ENCODE measurements around the gene PPP1R36. TPM values are rescaled to one million over a fixed set of nuclear protein-coding genes. Genes with fewer than 3 reads are reported as not detected.

Gene PPP1R36
- total RNA-seq, 2 donors from 2014 or later = 4.4 to 5.6 TPM

DNA sequence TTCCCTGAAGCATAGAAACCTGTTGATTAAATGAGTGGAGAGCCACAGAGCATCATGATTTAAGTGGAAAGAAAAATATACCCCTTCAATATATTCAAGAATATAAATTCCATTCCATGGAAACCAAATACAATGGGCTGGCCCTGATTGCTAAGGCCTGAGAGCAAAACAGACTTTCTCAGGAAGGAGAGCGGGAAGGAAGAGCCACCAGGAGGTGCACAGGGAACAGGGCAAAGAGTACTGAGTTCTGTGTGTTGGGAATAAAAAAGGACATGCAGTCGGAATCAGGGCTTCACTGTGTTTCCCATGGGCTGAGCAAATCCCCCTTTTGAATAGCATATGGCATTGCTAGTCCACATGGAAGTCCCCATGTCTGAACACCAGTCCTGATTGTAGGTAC lies 84.8 kb downstream of the PPP1R36 start:
- ATAC-seq = no peak
- Histone ChIP-seq H3K9me3 (no peaks in the 10 kb centered on the region), H3K27ac (no peak overlapping the region), H3K4me1 (peaks cover 8% of the 10 kb centered on the region), H3K27me3 (no peaks in the 10 kb centered on the region), H3K4me3 (no peak overlapping the region), H3K36me3 (replicated peaks in 1 of 2; ENCODE audit: insufficient read depth in 1 of 2, low read depth in 2 of 2) (no peaks in the 10 kb centered on the region)
- intact Hi-C loops (cut with DNase I) = no loop called here
- 78 to 85% methylated on average over 2 of the region's 2 CpGs for WGBS, 2 donors
- TF ChIP-seq, protein P1, sequence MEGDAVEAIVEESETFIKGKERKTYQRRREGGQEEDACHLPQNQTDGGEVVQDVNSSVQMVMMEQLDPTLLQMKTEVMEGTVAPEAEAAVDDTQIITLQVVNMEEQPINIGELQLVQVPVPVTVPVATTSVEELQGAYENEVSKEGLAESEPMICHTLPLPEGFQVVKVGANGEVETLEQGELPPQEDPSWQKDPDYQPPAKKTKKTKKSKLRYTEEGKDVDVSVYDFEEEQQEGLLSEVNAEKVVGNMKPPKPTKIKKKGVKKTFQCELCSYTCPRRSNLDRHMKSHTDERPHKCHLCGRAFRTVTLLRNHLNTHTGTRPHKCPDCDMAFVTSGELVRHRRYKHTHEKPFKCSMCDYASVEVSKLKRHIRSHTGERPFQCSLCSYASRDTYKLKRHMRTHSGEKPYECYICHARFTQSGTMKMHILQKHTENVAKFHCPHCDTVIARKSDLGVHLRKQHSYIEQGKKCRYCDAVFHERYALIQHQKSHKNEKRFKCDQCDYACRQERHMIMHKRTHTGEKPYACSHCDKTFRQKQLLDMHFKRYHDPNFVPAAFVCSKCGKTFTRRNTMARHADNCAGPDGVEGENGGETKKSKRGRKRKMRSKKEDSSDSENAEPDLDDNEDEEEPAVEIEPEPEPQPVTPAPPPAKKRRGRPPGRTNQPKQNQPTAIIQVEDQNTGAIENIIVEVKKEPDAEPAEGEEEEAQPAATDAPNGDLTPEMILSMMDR (IDR thresholded peaks at IDR 0.05) = no peak
- no peak for TF ChIP-seq POLR2A (IDR thresholded peaks at IDR 0.05)
- no peak for DNase-seq

- TF ChIP-seq, protein P1 (IDR thresholded peaks at IDR 0.05) = peak; percentile 76 to 89 (median 80)
- TF ChIP-seq POLR2A (IDR thresholded peaks at IDR 0.05) = no peak
- intact Hi-C loops (cut with DNase I) = no loop called here
- peak; percentile 64 to 76 (median 68) for DNase-seq
- Histone ChIP-seq H3K27me3 (no peaks in the 10 kb centered on the region), H3K4me3 (no peak overlapping the region), H3K9me3 (no peaks in the 10 kb centered on the region), H3K27ac (no peak overlapping the region), H3K4me1 (peaks cover 8% of the 10 kb centered on the region), H3K36me3 (replicated peaks in 1 of 2; ENCODE audit: insufficient read depth in 1 of 2, low read depth in 2 of 2) (no peaks in the 10 kb centered on the region)
- peak; percentile 90 for ATAC-seq
- WGBS, 2 donors = 13 to 23% methylated on average over 14 to 19 of the region's 19 CpGs
Measured at GRCh38 chr14:64636208-64636979, 86.6 kb downstream of the PPP1R36 start.

DNA sequence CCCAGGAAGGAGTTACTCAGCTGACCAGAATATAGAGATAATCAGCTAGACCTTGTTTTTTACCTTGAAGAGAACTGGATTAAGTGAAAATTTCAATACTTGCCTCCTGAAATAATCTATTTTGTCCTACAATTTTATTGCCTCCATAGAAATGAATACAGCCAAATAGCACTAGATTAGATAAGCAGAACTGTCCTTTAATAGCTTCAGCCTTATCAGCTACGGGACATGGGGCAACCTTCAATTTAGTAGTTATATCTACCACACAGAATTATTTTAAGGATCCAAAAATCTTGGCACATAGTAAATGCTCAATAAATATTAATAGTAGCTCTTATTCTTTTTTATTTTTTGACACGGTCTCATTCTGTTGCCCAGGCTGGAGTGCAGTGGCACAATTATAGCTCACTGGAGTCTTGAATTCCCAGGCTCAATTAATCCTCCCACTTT lies 87.2 kb downstream of the PPP1R36 start:
- no peaks in the 10 kb centered on the region for H3K27me3 ChIP-seq
- H3K4me3 ChIP-seq = no peak overlapping the region
- H3K27ac ChIP-seq = no peak overlapping the region
- WGBS, 2 donors = 22 to 35% methylated on average over 2 of the region's 2 CpGs
- H3K9me3 ChIP-seq = no peaks in the 10 kb centered on the region
- TF ChIP-seq, protein P1 (IDR thresholded peaks at IDR 0.05) = no peak
- TF ChIP-seq POLR2A (IDR thresholded peaks at IDR 0.05) = no peak
- ATAC-seq (no peak), DNase-seq (no peak)
- H3K4me1 ChIP-seq = peaks cover 8% of the 10 kb centered on the region
- H3K36me3 ChIP-seq (replicated peaks in 1 of 2; ENCODE audit: insufficient read depth in 1 of 2, low read depth in 2 of 2) = no peaks in the 10 kb centered on the region
- intact Hi-C loops (cut with DNase I) = no loop called here

DNA sequence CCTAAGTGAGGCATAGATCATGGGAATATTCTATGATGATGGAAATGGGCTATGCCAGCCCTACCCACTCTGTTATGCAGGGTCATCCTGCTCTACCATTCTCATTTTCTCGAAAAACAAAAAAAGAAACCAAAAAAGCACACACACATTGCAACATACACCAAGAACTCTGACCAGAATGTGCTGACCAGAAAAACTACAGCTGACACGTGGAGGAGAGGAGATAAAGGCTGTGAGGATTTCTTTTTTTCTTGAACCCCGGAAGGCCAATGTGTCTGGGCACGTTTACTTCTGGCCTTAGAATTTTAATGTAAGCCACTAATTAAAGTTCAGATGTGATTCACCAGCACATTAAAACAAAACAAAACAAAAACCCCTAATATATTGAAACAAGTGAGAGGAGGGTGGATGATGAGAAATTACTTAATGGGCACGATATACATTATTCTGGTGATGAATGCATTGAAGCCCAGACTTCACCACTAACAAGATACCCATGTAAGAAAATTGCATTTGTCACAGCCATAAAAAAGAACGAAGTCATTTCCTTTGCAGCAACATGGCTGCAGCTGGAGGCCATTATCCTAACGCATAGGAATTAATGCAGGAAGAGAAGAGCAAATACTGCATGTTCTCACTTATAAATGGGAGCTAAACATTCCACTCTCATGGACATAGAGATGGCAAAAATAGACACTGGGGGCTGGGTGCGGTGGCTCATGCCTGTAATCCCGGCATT lies 88.1 kb downstream of the PPP1R36 start:
- TF ChIP-seq, protein P1 (IDR thresholded peaks at IDR 0.05) = no peak
- no peak for TF ChIP-seq POLR2A (IDR thresholded peaks at IDR 0.05)
- no peaks in the 10 kb centered on the region for H3K9me3 ChIP-seq
- no peak for DNase-seq
- H3K4me3 ChIP-seq = no peak overlapping the region
- H3K27me3 ChIP-seq = no peaks in the 10 kb centered on the region
- no peak for ATAC-seq
- peaks cover 8% of the 10 kb centered on the region for H3K4me1 ChIP-seq
- H3K36me3 ChIP-seq (replicated peaks in 1 of 2; ENCODE audit: insufficient read depth in 1 of 2, low read depth in 2 of 2) = no peaks in the 10 kb centered on the region
- no peak overlapping the region for H3K27ac ChIP-seq
- 67 to 69% methylated on average over 9 of the region's 9 CpGs for WGBS, 2 donors
- intact Hi-C loops (cut with DNase I) = no loop called here

Measured in body of pancreas (tissue), 4 donors.